Tibial nerve (tissue), 4 donors: Measurements from ENCODE around the gene ADIPOQ. TPM values are rescaled to one million over a fixed set of nuclear protein-coding genes. Genes with fewer than 3 reads are reported as not detected.
"Not testable (repeated sequence)": the region's sequence is repeated elsewhere in the genome, so short reads cannot be mapped to it uniquely, and the experiment has no call there.

Experiments
- DNase-seq, 2 donors: peaks; one replicate each; pipeline ENCODE4 v3.0.0-alpha.2; 2019; ENCODE audit warnings: low spot score in 2 of 2
- H3K27ac ChIP-seq, 4 donors: fragments of 200-600 bp; sonication (generic) in 3 of 4; one replicate each; pipeline ENCODE4 v1.5.1; 2017 to 2019; ENCODE audit warnings: mild to moderate bottlenecking in 1 of 4
- H3K27me3 ChIP-seq, 2 donors: fragments of 200-600 bp; sonication (generic) in 1 of 2; one replicate each; pipeline versions ENCODE4 v1.5.1 to v1.6.0; 2017 to 2019
- H3K36me3 ChIP-seq, 3 donors: fragments of 200-600 bp; sonication (generic); one replicate each; pipeline ENCODE4 v1.5.1; 2018 to 2019
- H3K4me1 ChIP-seq, 4 donors: fragments of 200-600 bp; sonication (generic) in 3 of 4; one replicate each; pipeline ENCODE4 v1.5.1; 2017 to 2019
- H3K4me3 ChIP-seq, 4 donors: fragments of 200-600 bp; sonication (generic) in 3 of 4; one replicate each; pipeline ENCODE4 v1.5.1; 2017 to 2019; ENCODE audit warnings: mild to moderate bottlenecking in 1 of 4, moderate library complexity in 1 of 4
- H3K9me3 ChIP-seq, 4 donors: fragments of 200-600 bp; sonication (generic) in 3 of 4; one replicate each; pipeline ENCODE4 v1.5.1; 2017 to 2019
- EP300 ChIP-seq, 2 donors: sonication (generic); formaldehyde crosslinking; IDR thresholded peaks; one replicate each; pipeline ENCODE4 v1.6.1; 2017; ENCODE audit warnings: antibody characterized with exemption in 2 of 2, mild to moderate bottlenecking in 1 of 2
- POLR2A ChIP-seq, 2 donors: fragments of 450-650 bp; IDR thresholded peaks; one replicate each; pipeline ENCODE4 v1.6.1; 2017; ENCODE audit warnings: antibody characterized with exemption in 2 of 2, mild to moderate bottlenecking in 2 of 2, moderate library complexity in 2 of 2
- WGBS, 2 donors: methylation state at CpG; one replicate each; pipeline ENCODE4 v1.1.5; 2018; 5-methylcytosine and 5-hydroxymethylcytosine counted together
- total RNA-seq, 4 donors: library from RNA; depleted of rRNA; stranded (reverse); fragments of >200 nt; gene quantifications; one replicate each; pipeline ENCODE4 v1.1.0, GENCODE V29; 2016
- TF ChIP-seq, protein P1 (sequence below), 5 experiments: fragments of 200-600 bp in 3 of 5; fragments of 450-650 bp in 2 of 5; sonication (generic) in 3 of 5; IDR thresholded peaks; one replicate each; pipeline ENCODE4 v1.5.1; 2016 to 2019; ENCODE audit warnings: antibody characterized with exemption in 5 of 5, mild to moderate bottlenecking in 3 of 5, moderate library complexity in 2 of 5

The ADIPOQ gene
- total RNA-seq, 4 donors from 2014 or later, result 70.8 to 213 (median 172) TPM

DNA sequence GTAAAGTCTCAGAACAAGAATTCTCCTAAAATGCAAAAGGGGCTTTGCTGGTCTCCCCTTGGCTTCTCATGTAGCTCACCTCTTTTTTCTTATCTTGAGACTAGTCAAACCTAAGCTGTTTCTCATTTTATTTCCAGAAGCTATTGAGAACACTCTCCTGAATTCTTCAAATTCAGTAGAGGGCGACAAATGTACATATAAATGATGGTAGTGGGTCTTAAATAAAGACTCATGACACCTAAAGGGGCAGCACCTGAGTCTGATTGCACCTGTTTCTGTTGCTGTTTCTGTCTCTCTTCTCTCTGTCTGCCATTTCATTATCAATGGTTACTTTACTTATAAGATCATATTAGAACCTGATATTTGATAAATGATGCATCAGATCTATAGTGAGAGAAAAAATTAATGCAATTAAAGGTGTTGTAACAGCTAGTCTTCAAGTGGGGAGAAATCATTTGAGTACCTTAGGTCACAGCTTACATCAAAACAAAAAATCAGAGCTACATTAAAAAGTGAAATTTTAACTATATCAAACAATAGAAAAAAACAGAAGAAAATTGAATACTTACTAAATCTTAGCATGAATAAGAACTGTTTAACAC lies 7.0 kb downstream of the ADIPOQ start:
- H3K27ac ChIP-seq, result no peak overlapping the region
- no peak overlapping the region for H3K4me3 ChIP-seq
- no peaks in the 10 kb centered on the region for H3K36me3 ChIP-seq
- 0 to 7% methylated on average over 1 of the region's 1 CpG for WGBS, 2 donors
- no peaks in the 10 kb centered on the region for H3K9me3 ChIP-seq
- H3K4me1 ChIP-seq, result no peaks in the 10 kb centered on the region
- no peak for TF ChIP-seq POLR2A (IDR thresholded peaks at IDR 0.05)
- TF ChIP-seq, protein P1, sequence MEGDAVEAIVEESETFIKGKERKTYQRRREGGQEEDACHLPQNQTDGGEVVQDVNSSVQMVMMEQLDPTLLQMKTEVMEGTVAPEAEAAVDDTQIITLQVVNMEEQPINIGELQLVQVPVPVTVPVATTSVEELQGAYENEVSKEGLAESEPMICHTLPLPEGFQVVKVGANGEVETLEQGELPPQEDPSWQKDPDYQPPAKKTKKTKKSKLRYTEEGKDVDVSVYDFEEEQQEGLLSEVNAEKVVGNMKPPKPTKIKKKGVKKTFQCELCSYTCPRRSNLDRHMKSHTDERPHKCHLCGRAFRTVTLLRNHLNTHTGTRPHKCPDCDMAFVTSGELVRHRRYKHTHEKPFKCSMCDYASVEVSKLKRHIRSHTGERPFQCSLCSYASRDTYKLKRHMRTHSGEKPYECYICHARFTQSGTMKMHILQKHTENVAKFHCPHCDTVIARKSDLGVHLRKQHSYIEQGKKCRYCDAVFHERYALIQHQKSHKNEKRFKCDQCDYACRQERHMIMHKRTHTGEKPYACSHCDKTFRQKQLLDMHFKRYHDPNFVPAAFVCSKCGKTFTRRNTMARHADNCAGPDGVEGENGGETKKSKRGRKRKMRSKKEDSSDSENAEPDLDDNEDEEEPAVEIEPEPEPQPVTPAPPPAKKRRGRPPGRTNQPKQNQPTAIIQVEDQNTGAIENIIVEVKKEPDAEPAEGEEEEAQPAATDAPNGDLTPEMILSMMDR (IDR thresholded peaks at IDR 0.05), result peak in 4 of 5 experiments; percentile 19 to 39 (median 35)
- DNase-seq, result no peak
- H3K27me3 ChIP-seq, result peaks cover 0 to 20% of the 10 kb centered on the region in 2 donors

DNA sequence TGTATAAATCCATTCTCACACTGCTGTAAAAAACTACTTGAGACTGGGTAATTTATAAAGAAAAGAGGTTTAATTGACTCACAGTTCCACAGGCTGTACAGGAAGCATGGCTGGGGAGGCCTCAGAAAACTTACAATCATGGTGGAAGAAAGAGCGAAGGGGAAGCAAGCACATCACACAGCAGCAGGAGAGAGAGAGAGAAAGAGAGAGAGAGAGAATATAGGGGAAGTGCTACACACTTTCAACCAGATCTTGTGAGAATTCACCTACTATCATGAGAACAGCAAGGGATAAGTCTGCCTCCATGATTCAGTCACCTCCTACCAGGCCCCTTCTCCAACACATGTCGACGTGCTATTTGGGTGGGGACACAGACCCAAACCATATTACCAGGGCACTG lies 9.3 kb downstream of the ADIPOQ start:
- not testable (repeated sequence) for H3K9me3 ChIP-seq, H3K27me3 ChIP-seq, H3K4me3 ChIP-seq, DNase-seq, H3K36me3 ChIP-seq, H3K4me1 ChIP-seq, H3K27ac ChIP-seq
- 90 to 95% methylated on average over 3 of the region's 3 CpGs for WGBS, 2 donors

- no peak for DNase-seq
- H3K36me3 ChIP-seq, result no peaks in the 10 kb centered on the region
- H3K27ac ChIP-seq, result no peak overlapping the region
- 89 to 93% methylated on average over 6 of the region's 6 CpGs for WGBS, 2 donors
- no peak overlapping the region for H3K4me3 ChIP-seq
- TF ChIP-seq EP300 (IDR thresholded peaks at IDR 0.05) (no peak), POLR2A (IDR thresholded peaks at IDR 0.05) (no peak)
- TF ChIP-seq, protein P1 (IDR thresholded peaks at IDR 0.05), result no peak
- H3K27me3 ChIP-seq, result no peaks in the 10 kb centered on the region
- no peaks in the 10 kb centered on the region for H3K9me3 ChIP-seq
- no peaks in the 10 kb centered on the region for H3K4me1 ChIP-seq
Observed at GRCh38 chr3:186852994-186853393, 10.5 kb downstream of the ADIPOQ start.

GRCh38 chr3:186854146-186854545 lies 11.6 kb downstream of the ADIPOQ start:
- TF ChIP-seq POLR2A (IDR thresholded peaks at IDR 0.05) (no peak), EP300 (IDR thresholded peaks at IDR 0.05) (no peak)
- TF ChIP-seq, protein P1 (IDR thresholded peaks at IDR 0.05), result no peak
- Histone ChIP-seq H3K4me1 (no peaks in the 10 kb centered on the region), H3K4me3 (no peak overlapping the region), H3K9me3 (peaks cover 0 to 6% (median 0%) of the 10 kb centered on the region in 4 donors), H3K27ac (no peak overlapping the region), H3K36me3 (no peaks in the 10 kb centered on the region), H3K27me3 (no peaks in the 10 kb centered on the region)
- DNase-seq, result no peak
- 98% methylated on average over 8 of the region's 8 CpGs for WGBS, 2 donors

DNA sequence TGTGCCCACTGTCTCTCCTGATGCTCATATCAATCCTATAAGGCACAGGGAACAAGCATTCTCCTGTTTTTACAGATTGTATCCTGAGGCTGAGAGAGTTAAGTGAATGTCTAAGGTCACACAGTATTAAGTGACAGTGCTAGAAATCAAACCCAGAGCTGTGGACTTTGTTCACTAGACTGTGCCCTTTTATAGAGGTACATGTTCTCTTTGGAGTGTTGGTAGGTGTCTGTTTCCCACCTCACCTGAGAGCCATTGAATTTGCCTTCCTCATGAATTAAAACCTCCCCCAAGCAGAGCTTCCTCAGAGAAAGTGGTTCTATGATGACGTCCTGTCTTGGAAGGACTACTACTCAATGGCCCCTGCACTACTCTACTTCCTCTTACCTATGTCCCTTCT lies 12.4 kb downstream of the ADIPOQ start:
- TF ChIP-seq EP300 (IDR thresholded peaks at IDR 0.05) (no peak), POLR2A (IDR thresholded peaks at IDR 0.05) (no peak)
- TF ChIP-seq, protein P1 (IDR thresholded peaks at IDR 0.05), result no peak
- H3K27ac ChIP-seq, result no peak overlapping the region
- H3K36me3 ChIP-seq, result no peaks in the 10 kb centered on the region
- peaks cover 0 to 14% (median 0%) of the 10 kb centered on the region in 4 donors for H3K9me3 ChIP-seq
- H3K4me3 ChIP-seq, result no peak overlapping the region
- no peaks in the 10 kb centered on the region for H3K4me1 ChIP-seq
- no peak for DNase-seq
- no peaks in the 10 kb centered on the region for H3K27me3 ChIP-seq
- WGBS, 2 donors, result 0% methylated on average over 1 of the region's 1 CpG

- no peaks in the 10 kb centered on the region for H3K4me1 ChIP-seq
- H3K9me3 ChIP-seq, result peaks cover 0 to 14% (median 0%) of the 10 kb centered on the region in 4 donors
- H3K4me3 ChIP-seq, result no peak overlapping the region
- TF ChIP-seq, protein P1 (IDR thresholded peaks at IDR 0.05), result no peak
- WGBS, 2 donors, result 88 to 94% methylated on average over 4 of the region's 4 CpGs
- no peaks in the 10 kb centered on the region for H3K27me3 ChIP-seq
- DNase-seq, result no peak
- no peaks in the 10 kb centered on the region for H3K36me3 ChIP-seq
- H3K27ac ChIP-seq, result no peak overlapping the region
Observed at GRCh38 chr3:186857743-186858142, 15.2 kb downstream of the ADIPOQ start.

GRCh38 chr3:186865215-186865853 lies 22.8 kb downstream of the ADIPOQ start:
- H3K27ac ChIP-seq, H3K27me3 ChIP-seq, DNase-seq, H3K9me3 ChIP-seq, H3K36me3 ChIP-seq, H3K4me3 ChIP-seq: not testable (repeated sequence)
- peaks cover 0 to 14% (median 0%) of the 10 kb centered on the region in 4 donors for H3K4me1 ChIP-seq
- no CpG with 5 or more reads among the region's 13 CpGs for WGBS, 2 donors

GRCh38 chr3:186866095-186866494 lies 23.6 kb downstream of the ADIPOQ start:
- H3K4me3 ChIP-seq, H3K36me3 ChIP-seq, H3K27ac ChIP-seq, H3K27me3 ChIP-seq, DNase-seq, H3K9me3 ChIP-seq: not testable (repeated sequence)
- no CpG with 5 or more reads among the region's 5 CpGs for WGBS, 2 donors
- peaks cover 0 to 21% (median 0%) of the 10 kb centered on the region in 4 donors for H3K4me1 ChIP-seq
